ENCODE data around the gene MRPL50. TPM values are rescaled to one million over a fixed set of nuclear protein-coding genes. Genes with fewer than 3 reads are reported as not detected.
A peak's percentile ranks its signal among the peaks of the same experiment; 100 is the strongest.

The MRPL50 gene
- 24.7 and 34.1 TPM in 2 replicates for total RNA-seq (2014; rRNA removed; shearing (Covaris generic))

DNA sequence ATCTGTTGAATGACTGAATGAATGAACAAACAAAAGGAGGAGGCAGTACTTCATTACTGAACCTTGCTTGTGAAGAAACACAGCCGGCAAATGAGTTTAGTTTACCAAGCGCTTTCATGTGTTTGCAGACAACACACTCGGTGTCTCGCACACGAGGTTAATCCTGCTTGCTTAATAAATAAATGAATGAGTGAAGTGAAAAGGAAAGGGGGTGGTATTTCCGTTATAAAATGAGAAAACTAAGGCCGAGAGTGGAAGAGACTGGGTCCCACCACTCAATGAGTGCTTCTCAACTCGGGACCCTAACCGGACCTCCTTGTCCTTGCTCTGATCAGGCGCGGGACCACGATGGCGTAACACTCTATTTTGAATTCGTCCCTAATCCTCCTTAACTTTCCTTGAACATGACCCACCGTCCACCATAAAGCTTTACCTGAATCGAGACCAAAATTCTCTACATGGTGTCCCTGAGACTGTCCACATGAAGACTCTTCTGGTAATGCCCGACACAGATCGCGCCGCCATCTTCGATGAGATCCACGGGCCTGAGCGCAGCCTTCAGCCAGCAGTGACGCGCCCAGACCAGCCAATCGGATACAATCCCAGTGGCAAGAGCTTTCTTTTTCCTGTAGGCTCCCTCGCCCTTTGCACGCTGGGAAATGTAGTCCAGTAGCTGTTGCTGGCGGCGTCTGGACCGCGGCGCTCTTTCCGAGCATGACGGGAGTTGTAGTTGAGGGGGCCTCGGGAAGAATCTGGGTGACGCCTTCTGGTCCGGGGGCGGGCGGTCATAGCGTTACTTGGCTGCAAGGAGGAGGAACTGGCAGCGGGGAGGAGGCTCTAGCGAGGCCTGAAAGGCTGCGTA, at the start of gene MRPL50, which contains the start of gene ZNF189:
Gene MRPL50, minus strand, starts transcription at position 551 of the 862 bp plus-strand sequence. Its CDS starts 26 bp downstream, at position 525.
Gene ZNF189, plus strand, starts transcription at position 784 of the 862 bp plus-strand sequence. CDS start 306 bp downstream, outside the sequence.
- DNase-seq (ENCODE audit: low read depth) = peak; percentile 100

DNA sequence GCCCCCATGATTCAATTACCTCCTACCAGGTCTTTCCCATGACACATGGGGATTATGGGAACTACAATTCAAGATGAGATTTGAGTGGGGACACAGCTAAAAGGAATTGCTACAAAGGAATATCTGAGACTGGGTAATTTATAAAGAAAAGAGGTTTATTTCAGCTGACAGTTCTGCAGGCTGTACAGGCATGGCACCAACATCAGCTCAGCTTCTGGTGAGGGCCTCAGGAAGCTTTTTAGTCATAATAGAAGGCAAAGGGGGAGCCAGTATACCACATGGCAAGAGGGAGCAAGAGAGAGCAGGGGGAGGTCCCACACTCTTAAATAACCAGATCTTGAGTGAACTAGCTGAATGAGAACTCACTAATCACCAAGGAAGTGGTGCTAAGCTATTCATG, 48.3 kb upstream of the MRPL50 start:
- no peak for DNase-seq (ENCODE audit: low read depth)

DNA sequence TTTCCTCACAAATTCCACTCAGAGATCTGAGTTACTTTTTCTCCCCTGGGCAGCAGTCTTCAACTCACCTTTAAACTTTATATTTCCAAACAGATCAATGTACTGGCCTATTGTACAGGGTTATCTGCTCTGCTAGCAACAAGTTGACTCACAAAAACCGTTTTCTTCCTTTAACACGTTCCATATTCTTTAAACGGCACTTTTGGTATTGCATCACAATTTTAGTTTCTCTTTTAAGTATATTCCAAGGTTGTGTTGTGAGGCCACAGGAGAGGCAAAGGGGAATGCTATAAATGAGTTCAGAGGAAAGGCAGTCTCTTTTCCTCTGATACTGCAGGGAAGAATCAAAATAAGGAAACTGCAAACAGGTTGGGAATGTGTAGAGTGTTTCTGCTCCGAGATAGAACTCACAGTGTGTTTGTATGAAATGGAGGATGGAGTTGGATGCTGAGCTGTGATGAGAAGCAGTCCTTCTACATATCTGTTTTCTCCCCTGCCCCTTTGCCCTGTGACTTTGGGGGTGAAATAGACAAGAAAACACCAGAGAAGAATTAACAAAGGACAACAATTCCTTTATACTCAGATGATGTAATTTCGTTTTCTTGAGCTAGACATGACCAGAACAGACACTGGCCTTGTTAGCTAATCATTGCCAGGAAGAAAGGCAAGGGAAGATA, 47.1 kb upstream of the MRPL50 start:
- no peak for DNase-seq (ENCODE audit: low read depth)

DNA sequence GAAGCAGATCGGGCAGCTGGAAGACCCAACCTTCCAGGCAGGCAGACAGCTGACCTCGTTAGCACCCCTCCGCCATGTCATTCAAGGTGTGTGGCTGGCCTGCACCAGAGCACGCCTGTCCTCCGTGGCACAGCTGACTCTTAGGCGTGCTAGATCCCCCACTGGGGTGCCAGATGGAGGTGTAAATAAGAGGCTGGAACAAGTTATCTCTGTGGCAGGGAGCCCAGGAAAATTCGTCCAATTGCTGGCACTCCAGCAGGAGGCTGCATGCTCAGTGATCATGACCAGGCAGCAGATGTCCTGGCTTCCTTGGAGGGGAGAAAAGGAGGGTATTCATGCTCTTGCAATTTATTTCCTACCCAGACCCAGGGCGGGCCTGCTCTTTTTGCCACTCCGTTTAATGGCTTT, 45.0 kb upstream of the MRPL50 start:
- no peak for DNase-seq (ENCODE audit: low read depth)

DNA sequence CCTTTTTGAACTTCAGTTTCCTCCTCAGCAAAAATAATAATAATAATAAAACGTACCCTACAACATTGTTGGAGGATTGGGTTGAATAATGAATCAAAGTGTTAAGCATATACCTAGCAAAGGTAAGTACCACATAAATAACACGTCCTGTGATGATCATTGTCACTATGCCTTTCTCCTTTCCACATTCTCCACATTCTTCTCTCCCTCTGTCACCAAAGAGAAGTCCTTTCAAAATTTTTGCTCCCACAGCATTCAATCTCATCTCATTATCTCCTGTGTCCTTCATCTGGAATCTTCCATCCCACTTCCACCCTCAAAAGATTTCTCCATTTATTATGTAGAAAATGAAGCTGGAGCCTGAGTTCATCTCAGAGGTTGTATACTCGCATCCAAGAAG, 44.3 kb upstream of the MRPL50 start:
- no peak for DNase-seq (ENCODE audit: low read depth)

DNA sequence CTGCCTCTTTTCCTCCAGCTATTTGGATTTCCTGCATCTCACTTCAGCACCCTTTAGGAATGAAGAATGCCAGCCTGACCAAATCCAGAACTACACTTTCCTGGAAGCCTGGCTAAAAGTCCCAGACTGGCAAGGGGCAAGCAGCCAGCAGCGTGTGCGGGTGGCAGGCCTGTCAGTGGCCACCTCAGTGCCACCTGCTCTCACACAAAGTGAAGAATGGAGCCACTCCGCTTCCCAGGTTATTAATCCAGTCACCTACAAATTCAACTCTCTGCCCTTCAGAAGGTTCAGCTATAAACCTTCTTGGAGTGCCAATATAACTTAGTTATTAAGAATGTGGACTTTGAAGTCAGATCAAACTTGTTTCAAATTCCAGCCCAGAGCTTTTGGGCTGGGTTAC, 43.9 kb upstream of the MRPL50 start:
- DNase-seq (ENCODE audit: low read depth) = no peak

GRCh38 chr9:101440714-101441230, 42.4 kb upstream of the MRPL50 start:
- DNase-seq (ENCODE audit: low read depth) = no peak

DNA sequence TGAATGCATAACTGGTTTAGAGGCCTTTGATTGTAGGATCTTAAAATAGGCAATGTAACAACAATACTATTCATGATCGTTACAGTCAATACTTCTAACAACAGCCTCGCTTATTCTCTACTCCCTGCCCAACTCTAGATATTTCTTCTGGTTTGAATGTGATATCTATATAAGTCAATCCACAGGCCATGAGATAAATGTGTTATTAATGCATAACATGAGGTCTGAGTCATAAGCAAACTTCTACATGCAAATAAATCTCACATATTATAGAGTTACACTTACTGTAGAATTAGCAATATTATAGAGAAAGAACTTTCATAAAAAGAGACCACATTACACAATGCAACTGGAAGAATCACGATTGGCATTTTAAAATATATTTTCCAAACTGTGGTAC, 40.1 kb upstream of the MRPL50 start:
- no peak for DNase-seq (ENCODE audit: low read depth)

GRCh38 chr9:101437806-101438232, 39.4 kb upstream of the MRPL50 start:
- DNase-seq (ENCODE audit: low read depth) = no peak

GRCh38 chr9:101435601-101436079, 37.2 kb upstream of the MRPL50 start, which contains the start of gene ALDOB:
ALDOB (minus strand) TSS chr9:101435774; CDS start chr9:101430887, 4,887 bp downstream.
- no peak for DNase-seq (ENCODE audit: low read depth)

DNA sequence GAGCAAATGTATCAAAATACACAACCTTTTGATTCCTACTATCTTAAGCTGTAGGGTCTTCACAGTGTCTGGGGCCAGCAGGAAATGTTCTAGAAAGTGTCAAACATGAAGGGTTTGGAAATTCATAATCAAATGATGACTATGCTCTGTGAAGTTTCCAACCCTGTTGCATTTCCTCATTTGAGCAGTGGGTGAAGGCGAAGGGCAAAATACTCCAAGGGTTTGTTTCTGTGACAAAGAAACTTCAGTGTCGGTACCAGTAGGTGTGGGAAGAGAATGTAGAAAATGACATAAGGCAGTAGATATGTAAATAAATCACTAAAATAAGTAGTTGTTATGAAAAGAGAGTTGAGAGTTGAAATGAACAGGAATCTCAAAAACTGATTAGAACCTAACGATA, 36.6 kb upstream of the MRPL50 start:
- DNase-seq (ENCODE audit: low read depth) = no peak

GRCh38 chr9:101433229-101433628, 34.8 kb upstream of the MRPL50 start:
- DNase-seq (ENCODE audit: low read depth) = no peak

- no peak for DNase-seq (ENCODE audit: low read depth)
Observed at GRCh38 chr9:101432740-101433139, 34.3 kb upstream of the MRPL50 start.

GRCh38 chr9:101432171-101432570, 33.8 kb upstream of the MRPL50 start:
- no peak for DNase-seq (ENCODE audit: low read depth)

- no peak for DNase-seq (ENCODE audit: low read depth)
Observed at GRCh38 chr9:101429736-101430135, 31.3 kb upstream of the MRPL50 start.

DNA sequence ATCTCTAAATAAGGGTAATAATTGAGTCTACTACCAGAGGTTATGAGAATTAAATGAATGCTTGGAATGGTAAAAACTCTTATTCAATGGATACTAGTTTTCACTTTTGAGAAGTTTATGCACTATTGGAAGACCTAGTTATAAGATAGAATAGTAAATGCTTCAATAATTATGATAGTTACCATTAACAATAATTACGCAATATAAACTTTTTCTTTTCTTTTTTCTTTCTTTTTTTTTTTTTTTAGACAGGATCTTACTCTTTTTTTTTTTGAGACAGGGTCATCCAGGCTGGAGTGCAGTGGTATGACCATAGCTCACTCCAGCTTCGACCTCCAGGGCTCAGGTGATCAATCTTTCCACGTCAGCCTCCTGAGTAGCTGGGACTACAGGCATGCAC, 30.5 kb upstream of the MRPL50 start:
- no peak for DNase-seq (ENCODE audit: low read depth)

GRCh38 chr9:101427957-101428655, 29.7 kb upstream of the MRPL50 start:
- no peak for DNase-seq (ENCODE audit: low read depth)

DNA sequence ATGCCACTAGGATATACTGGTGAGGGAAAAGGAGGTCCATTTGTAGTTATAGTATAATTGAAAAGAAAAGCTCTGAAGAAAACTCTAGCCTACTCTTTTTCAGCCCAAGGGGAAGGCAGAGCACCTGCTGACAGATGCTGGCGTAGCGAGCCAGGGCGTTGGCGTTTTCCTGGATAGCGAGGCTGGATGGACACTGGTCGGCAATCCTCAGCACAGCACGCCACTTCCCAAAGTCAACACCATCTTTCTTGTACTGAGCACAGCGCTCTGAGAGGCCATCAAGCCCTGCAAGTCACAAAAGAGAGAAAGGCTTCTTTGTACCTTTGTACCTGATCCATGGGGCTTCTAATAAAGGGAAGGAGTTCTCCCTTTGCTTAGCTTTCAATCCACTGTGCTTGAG, 28.9 kb upstream of the MRPL50 start:
- no peak for DNase-seq (ENCODE audit: low read depth)

DNA sequence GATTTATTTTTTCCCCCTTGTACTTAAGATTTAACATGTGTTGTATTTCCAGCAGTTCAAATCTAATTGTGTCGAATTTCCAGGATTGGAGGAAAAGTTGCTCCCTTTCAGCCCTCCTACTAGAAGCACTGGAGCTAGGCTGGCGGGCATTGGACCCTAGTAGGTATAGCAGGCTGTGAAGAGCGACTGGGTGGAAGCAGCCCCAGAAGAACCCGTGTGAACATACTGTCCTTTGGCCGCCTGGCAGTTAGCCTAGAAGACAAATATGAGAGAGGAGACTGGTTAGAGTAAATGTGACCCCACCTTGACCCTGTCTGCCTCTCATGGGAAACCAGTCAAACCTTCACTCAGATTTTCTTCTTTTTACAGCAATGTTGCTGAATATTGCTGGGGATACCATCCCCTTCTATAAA, 23.2 kb upstream of the MRPL50 start:
- no peak for DNase-seq (ENCODE audit: low read depth)

DNA sequence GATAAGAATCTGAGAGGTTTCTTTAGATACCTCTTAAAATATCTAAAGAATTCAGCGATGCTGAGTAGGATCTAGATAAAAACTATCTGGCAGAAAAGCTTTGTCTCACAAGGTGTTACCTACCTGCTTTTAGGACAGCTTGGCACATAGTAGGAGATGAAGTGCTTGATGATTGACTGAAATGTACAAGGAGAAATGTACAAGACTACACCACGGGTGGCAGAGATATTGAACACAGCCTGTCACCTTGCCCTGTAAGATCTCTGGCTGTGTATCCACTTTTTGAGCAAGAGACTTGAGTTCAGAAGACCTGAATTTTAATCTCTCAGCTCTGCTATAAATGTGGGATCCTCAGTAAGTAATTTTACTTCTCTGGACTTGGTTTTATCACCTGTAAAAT, 21.4 kb upstream of the MRPL50 start:
- no peak for DNase-seq (ENCODE audit: low read depth)

DNA sequence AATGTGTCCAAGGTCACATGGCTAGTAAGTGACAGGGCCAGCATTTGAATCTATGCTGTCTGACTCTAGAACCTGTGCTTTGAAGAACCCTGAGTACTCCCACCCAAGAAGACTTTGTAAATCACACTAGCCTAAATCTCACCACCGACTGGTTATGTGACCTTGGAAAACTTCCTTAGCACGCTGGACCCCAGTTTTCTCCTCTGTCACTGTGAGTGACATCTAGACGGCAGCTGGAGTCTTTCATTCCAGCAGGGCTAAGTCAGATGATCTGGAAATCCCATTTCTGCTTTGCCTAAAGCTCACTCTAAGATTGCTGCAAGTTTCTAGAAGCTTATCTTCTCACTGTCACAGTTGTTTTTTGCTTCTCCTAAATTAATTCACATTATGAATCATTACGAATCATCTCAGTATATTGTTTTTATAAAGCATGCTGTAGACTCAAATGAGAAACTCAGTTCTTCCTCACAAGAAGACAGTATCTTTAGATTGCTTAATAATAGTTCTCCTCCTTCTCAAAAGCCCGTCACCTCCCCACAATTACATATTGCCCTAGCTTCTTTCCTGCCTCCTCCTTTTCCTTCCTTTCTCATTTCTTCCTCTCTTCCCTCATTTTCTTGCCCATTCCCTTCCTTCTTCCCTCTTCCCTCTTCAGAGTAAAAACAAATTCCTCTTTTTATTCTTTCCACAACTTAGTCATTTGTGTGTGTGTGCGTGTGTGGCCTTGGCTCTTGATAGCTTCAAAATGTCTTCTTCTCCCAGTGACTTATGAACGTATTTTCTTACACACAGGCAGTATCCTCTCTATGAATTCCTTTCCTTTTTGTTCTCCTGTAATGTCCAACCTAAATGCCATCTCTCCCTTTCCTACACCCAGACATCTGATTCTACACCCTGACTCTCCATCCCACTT, 20.4 kb upstream of the MRPL50 start:
- no peak for DNase-seq (ENCODE audit: low read depth)
